Gastroesophageal sphincter (tissue), 4 donors: ENCODE measurements around the gene UBR2. TPM values are rescaled to one million over a fixed set of nuclear protein-coding genes. Genes with fewer than 3 reads are reported as not detected.

Experiments used
- ATAC-seq: fragments of 150-250 bp; one replicate; pipeline ENCODE4 v1.9.1; 2016; ENCODE audit warnings: mild to moderate bottlenecking, moderate library complexity
- H3K27ac ChIP-seq, 4 donors: fragments of 200-600 bp; sonication (generic) in 3 of 4; 1 replicate in 3 of 4; 2 replicates in 1 of 4; pipeline ENCODE4 v1.5.1; 2016 to 2019
- H3K27me3 ChIP-seq: fragments of 200-600 bp; sonication (generic); one replicate; pipeline ENCODE4 v1.5.1; 2019
- H3K36me3 ChIP-seq, 2 donors: fragments of 200-600 bp; sonication (generic); one replicate each; pipeline ENCODE4 v1.5.1; 2019; ENCODE audit warnings: control low read depth in 1 of 2
- H3K4me1 ChIP-seq, 3 donors: fragments of 200-600 bp; sonication (generic); 1 replicate in 2 of 3; 2 replicates in 1 of 3; pipeline ENCODE4 v1.5.1; 2016 to 2019; ENCODE audit warnings: control low read depth in 2 of 3
- H3K4me3 ChIP-seq, 2 donors: fragments of 200-600 bp; sonication (generic); one replicate each; pipeline ENCODE4 v1.5.1; 2019; ENCODE audit warnings: mild to moderate bottlenecking in 1 of 2, moderate library complexity in 1 of 2
- H3K9me3 ChIP-seq, 3 donors: fragments of 200-600 bp; sonication (generic); one replicate each; pipeline ENCODE4 v1.5.1; 2017 to 2019; ENCODE audit warnings: control low read depth in 2 of 3
- CTCF ChIP-seq, 4 experiments: fragments of 200-600 bp in 2 of 4; fragments of 450-650 bp in 2 of 4; sonication (generic) in 1 of 4; IDR thresholded peaks; one replicate each; pipeline ENCODE4 v1.5.1; 2017 to 2019; ENCODE audit warnings: antibody characterized with exemption in 4 of 4, mild to moderate bottlenecking in 2 of 4, moderate library complexity in 2 of 4
- EP300 ChIP-seq: sonication (generic); formaldehyde crosslinking; IDR thresholded peaks from one replicate; pipeline ENCODE4 v1.6.1; 2017; ENCODE audit warnings: antibody characterized with exemption, mild to moderate bottlenecking
- POLR2A ChIP-seq, 2 donors: fragments of 450-650 bp; IDR thresholded peaks; one replicate each; pipeline ENCODE4 v1.6.1; 2017; ENCODE audit warnings: antibody characterized with exemption in 2 of 2, mild to moderate bottlenecking in 2 of 2, moderate library complexity in 1 of 2
- POLR2AphosphoS5 ChIP-seq: sonication (generic); formaldehyde crosslinking; IDR thresholded peaks from one replicate; pipeline ENCODE4 v1.6.1; 2017; ENCODE audit warnings: antibody characterized with exemption
- WGBS, 2 donors: methylation state at CpG; one replicate each; pipeline ENCODE4 v1.1.5; 2018; ENCODE audit warnings: low coverage in 1 of 2; 5-methylcytosine and 5-hydroxymethylcytosine counted together
- total RNA-seq, 4 donors: library from RNA; depleted of rRNA; stranded (reverse); fragments of >200 nt; gene quantifications; one replicate each; pipeline ENCODE4 v1.1.0, GENCODE V29; 2016

Gene UBR2
- total RNA-seq, 4 donors from 2014 or later: 27.8 to 44.8 (median 32.8) TPM

- no peaks in the 10 kb centered on the region for H3K27me3 ChIP-seq
- H3K36me3 ChIP-seq: no peaks in the 10 kb centered on the region
- WGBS, 2 donors: 78% methylated on average over 2 of the region's 2 CpGs
- no peaks in the 10 kb centered on the region for H3K4me1 ChIP-seq
- ATAC-seq: no peak
- H3K4me3 ChIP-seq: no peak overlapping the region
- H3K9me3 ChIP-seq: peaks cover 0 to 12% (median 0%) of the 10 kb centered on the region in 3 donors
- TF ChIP-seq POLR2A (IDR thresholded peaks at IDR 0.05) (no peak), POLR2AphosphoS5 (no peak), EP300 (no peak), CTCF (IDR thresholded peaks at IDR 0.05) (no peak)
- H3K27ac ChIP-seq: no peak overlapping the region
These were observed 41.8 kb upstream of the UBR2 start for GRCh38 chr6:42522036-42522435.

- WGBS, 2 donors: 71 to 91% methylated on average over 6 to 7 of the region's 8 CpGs
- no peak overlapping the region for H3K4me3 ChIP-seq
- ATAC-seq: no peak
These were observed 40.7 kb upstream of the UBR2 start for GRCh38 chr6:42522942-42523814.

GRCh38 chr6:42525206-42525605 is 38.6 kb upstream of the UBR2 start:
- TF ChIP-seq POLR2AphosphoS5 (no peak), POLR2A (IDR thresholded peaks at IDR 0.05) (no peak), EP300 (no peak), CTCF (IDR thresholded peaks at IDR 0.05) (no peak)
- WGBS, 2 donors: 74 to 80% methylated on average over 3 to 4 of the region's 4 CpGs
- no peak for ATAC-seq
- Histone ChIP-seq H3K4me3 (no peak overlapping the region), H3K4me1 (no peaks in the 10 kb centered on the region), H3K9me3 (peaks cover 0 to 3% (median 0%) of the 10 kb centered on the region in 3 donors), H3K27ac (no peak overlapping the region), H3K27me3 (no peaks in the 10 kb centered on the region), H3K36me3 (no peaks in the 10 kb centered on the region)

More at GRCh38 chr6:42522942-42523814, 40.7 kb upstream of the UBR2 start:
- no peak for TF ChIP-seq POLR2A (IDR thresholded peaks at IDR 0.05)
- no peak for TF ChIP-seq POLR2AphosphoS5
- TF ChIP-seq EP300: no peak
- no peak for TF ChIP-seq CTCF (IDR thresholded peaks at IDR 0.05)
- Histone ChIP-seq H3K4me1 (no peaks in the 10 kb centered on the region), H3K27ac (no peak overlapping the region), H3K27me3 (no peaks in the 10 kb centered on the region), H3K9me3 (peaks cover 0 to 12% (median 0%) of the 10 kb centered on the region in 3 donors), H3K36me3 (no peaks in the 10 kb centered on the region)

GRCh38 chr6:42526616-42527015 is 37.2 kb upstream of the UBR2 start:
- Histone ChIP-seq H3K4me1 (no peaks in the 10 kb centered on the region), H3K27ac (no peak overlapping the region), H3K36me3 (no peaks in the 10 kb centered on the region), H3K9me3 (no peaks in the 10 kb centered on the region), H3K27me3 (no peaks in the 10 kb centered on the region), H3K4me3 (no peak overlapping the region)
- TF ChIP-seq POLR2AphosphoS5: no peak
- TF ChIP-seq POLR2A (IDR thresholded peaks at IDR 0.05): no peak
- TF ChIP-seq CTCF (IDR thresholded peaks at IDR 0.05): no peak
- no peak for TF ChIP-seq EP300
- WGBS, 2 donors: 91 to 100% methylated on average over 3 of the region's 3 CpGs
- no peak for ATAC-seq

GRCh38 chr6:42527204-42527603 is 36.6 kb upstream of the UBR2 start:
- 75 to 100% methylated on average over 1 of the region's 1 CpG for WGBS, 2 donors
- no peaks in the 10 kb centered on the region for H3K9me3 ChIP-seq
- H3K4me1 ChIP-seq: no peaks in the 10 kb centered on the region
- H3K27ac ChIP-seq: no peak overlapping the region
- TF ChIP-seq POLR2AphosphoS5 (no peak), CTCF (IDR thresholded peaks at IDR 0.05) (no peak), EP300 (no peak), POLR2A (IDR thresholded peaks at IDR 0.05) (no peak)
- no peak overlapping the region for H3K4me3 ChIP-seq
- H3K36me3 ChIP-seq: no peaks in the 10 kb centered on the region
- no peak for ATAC-seq
- H3K27me3 ChIP-seq: no peaks in the 10 kb centered on the region
